Activated CD4-positive, alpha-beta T cell treated with anti-CD3 and anti-CD28 coated beads, Interleukin-2, amount 50 U/mL, for 24 hours (primary cell): ENCODE results near the gene GOSR2.

ENCODE experiments used
- DNase-seq, 2 donors: peaks; one replicate each; pipeline ENCODE4 v3.0.0-alpha.2; 2020; ENCODE audit warnings: low read depth in 1 of 2, low spot score in 1 of 2

GOSR2 gene

DNA sequence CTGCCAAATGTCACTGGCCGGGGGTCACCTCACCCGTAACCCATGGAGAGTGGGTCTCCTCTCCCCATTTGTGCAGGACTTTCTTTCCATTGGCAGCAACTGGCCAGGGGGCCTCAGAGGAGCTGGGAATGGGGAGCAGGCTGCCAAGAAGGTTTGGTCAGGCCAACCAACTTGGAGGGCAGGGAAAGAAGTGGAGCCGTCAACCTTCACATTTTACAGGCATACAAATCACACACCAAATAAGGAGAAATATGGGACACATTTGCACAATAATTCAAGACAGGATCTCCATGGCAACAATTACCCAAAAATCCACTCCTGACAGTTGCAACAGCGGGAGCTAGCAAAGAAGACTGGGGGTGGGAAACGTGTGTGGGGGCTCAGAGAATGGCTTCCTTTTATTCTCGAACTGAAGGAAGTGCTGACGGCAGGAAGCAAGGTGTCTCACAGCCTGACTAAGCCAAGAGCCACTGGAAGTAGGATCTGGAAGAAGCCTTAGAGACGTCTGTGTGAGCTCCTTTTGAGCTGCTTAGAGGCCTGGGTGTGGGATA is 35.2 kb downstream of the GOSR2 start:
- no peak for DNase-seq

GRCh38 chr17:46960152-46960551 is 37.2 kb downstream of the GOSR2 start:
- no peak for DNase-seq

GRCh38 chr17:46962374-46962790 is 39.4 kb downstream of the GOSR2 start:
- DNase-seq = no peak

DNA sequence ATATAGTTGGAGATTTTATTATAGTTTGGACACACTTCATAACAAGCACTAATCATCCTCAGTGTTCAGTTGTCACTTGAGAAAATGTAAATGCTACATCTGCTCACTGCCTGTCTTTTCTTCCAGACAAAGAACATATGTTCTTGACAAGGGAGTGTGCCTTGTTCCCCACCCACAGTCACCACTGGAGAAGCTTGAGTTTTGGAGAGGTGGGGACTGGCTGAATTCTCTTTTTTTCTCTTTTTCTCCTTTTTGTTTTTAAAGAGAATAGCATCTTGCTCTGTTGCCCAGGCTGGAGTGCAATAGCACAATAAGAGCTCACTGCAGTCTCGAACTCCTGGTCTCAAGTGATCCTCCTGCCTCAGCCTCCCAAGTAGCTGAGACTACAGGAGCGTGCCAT is 40.6 kb downstream of the GOSR2 start:
- no peak for DNase-seq

GRCh38 chr17:46964315-46965265 is 41.6 kb downstream of the GOSR2 start:
- no peak for DNase-seq

DNA sequence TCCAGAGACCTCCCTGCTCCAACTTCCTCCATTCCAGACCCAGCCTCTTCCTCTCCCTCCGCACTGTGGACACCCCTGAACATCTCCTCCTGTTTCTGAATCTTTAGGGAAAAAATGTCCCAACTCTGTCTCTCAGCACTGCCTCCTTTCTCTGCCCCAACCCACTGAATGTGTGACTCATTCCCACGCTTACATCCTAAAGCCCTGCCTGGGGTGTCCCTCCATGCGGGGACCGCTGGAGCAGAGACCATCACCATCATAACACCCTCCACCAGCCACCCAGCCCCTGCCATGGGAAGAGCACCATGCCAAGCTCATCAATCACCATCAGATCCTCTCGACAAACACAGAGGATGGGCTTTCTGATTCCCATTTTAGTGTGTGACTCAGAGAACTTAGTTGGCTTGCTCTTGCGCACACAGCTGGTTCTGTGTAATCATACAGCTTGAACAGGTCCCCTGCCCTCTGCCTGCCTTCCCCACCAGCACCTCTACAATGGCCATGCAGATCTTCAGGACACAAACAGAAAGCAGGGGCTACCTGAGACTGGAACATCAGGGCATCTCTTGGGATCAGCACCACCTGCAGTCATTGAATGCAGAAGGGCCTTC is 45.4 kb downstream of the GOSR2 start:
- no peak for DNase-seq

- no peak for DNase-seq
Measured at GRCh38 chr17:46968896-46969295, 45.9 kb downstream of the GOSR2 start.

DNA sequence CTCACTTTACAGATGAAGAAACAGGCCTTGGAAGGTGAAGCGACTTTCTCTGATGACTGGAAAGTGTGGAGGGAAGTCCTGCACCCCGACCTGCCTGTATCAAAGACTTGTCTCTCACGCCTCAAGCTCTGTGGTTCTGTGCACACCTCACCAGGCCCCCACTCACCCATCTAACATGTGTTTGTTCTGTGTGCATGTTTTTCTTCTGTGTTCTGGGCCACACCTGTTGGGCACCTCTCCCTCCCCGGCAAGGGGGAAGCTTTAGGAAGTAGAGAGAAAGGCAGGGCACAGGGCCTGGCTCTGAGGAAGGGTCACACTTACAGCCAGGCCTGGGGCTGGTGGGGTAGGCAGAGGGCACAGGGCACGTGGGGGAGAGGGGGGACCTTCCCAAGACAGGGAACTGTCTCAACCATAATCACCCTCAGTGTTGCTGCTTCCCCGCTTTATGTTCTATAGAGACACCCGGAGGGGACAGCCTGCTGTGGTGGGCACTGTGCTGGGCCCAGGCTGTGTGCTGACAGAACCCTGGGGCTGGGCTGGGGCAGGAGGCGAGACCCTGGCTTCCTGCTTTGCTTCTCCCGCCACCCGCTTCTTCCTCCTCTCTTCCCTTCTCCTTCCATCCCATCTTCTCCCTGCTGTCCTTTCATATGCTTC is 48.8 kb downstream of the GOSR2 start:
- no peak for DNase-seq

DNA sequence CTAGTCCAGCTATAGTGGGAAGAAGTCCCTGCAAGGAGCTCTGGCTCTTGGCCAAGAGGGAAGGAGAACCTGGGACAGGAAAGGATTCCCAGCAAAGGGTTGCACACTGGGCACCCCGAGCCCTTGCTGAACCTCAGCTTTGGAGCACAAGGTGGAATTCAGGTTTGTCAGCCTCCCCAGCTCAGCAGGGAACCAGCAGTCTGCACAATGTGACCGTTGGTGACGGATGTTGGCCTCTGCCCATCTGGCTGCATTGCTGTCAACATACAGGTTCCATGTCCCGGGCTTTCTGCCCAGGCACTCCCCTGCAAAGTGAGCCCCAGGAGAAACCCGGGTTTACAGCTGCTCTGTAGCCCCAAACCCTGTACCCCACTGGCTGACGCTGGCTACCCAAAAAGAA is 49.4 kb downstream of the GOSR2 start:
- DNase-seq = no peak

DNA sequence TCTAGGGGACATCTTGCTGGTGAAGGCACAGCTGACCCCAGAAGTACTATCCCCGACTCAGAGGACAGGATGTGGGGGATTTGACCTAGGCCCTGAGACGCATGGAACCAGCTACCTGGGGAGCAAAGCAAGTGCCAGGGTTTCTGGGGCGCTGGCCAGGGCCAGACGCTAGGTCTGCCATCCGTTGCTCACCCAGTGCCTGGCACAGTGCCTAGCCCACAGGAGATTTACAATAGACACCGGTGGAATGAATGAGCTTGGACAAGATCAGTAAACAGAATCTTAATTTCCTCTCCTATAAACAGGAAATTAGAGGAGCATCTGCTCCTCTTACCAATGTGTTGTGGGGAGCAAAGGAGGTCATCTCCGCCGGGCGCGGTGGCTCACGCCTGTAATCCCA is 51.1 kb downstream of the GOSR2 start:
- DNase-seq = no peak

DNA sequence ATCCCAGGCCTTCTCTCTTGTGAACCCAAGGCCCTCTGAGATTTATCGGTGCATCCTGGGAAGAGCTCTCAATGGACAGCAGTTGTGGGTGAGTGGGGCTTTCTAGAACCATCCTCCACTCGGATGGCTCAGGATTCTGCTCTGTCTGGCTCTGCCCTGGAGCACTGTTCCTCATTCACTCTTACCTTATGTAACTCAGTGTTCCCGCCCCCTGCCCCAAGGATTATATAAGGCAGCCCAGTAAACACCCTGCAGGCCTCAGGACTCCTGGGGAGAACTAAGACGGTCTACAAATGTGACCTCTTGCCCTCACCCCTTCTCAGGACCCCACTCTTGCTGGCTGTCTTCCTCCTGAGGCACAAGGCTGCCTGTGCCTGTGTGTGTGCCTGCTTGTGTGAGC is 52.3 kb downstream of the GOSR2 start:
- no peak for DNase-seq

GRCh38 chr17:46976626-46977270 is 53.8 kb downstream of the GOSR2 start:
- DNase-seq = no peak

DNA sequence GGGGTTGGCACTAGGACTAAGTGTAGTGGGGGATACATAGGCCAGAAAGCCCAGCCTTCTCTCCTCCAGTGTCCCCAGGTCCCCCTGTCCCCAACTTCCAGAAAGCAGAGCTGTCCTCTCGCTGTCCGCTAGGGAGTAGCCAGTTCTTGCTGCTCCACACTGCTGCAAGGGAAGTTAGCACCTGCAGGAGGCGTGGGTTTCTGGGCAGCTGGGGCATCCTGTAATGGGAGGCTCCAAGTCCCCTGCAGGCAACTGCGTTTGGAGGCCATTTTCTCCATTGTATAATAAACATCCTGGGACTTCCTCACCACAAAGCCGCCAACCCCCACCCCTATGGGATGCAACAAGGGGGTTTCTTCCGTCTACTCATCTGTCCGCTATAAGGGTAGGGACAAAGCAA is 54.4 kb downstream of the GOSR2 start:
- DNase-seq = no peak

DNA sequence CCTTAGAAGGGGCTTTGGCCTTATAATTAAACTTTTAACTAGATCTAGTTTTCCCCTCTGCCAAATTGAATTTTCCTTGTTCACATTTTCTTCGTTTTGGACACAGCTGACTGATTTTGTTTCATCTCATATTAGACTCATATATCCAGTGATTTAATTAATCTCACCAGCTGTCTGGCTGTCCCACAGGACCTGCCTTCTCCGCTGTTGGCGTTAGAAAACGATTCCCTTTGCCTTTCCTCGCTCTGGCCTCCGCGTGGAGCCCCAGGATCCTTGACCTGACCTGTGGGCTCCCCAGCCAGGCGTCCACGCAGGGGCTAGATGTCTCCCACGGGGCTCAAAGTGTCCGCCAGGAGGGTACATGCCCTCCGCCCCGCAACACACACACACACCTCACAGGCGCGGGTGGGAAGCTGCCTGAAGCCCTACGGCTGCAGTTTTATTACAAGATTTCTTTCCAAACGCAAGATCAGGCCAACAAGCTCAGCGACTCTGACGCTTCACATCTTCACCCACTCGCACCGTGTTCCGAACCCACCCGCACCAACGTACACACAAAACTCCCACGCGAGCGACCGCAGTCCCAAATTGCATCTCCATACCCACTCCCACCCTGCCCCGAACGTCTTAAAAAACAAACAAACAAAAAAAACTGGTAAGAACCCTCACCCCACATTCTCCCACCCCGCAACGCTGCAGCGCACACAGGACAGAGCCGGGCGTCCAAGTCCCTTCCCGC is 55.0 kb downstream of the GOSR2 start:
- no peak for DNase-seq

DNA sequence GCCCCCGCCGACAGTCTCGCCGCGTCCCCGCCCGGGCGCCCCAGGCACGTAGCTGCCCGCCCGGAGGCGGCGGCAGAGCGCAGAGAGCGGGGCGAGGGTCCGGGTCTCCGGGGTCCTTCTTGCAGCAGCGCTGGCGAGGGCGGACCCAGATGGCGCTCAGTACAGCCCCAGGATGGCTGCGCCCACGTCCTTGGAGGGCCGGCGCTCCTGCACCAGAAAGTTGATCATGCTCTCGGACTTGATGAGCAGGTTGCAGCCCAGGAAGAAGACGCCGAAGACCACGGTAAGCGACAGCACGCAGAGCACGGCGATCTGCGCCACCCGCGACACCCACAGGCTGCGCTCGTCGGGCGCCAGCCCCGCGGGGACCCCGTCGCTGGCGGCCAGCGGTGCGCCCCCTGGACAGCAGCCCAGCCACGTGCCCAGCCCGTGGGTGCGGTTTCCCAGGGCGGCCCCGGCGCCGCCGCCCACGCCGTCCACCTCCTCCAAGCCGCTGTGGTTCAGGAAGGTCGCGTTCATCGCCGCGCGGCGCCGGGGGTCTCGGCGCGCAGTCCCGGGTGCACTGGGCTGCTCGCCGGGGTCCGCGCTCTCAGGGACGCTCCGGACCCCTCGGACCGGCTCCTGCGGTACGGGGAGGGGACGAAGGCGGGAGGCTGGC is 55.7 kb downstream of the GOSR2 start:
- DNase-seq = no peak

- DNase-seq = no peak
Measured at GRCh38 chr17:46979147-46979863, 56.3 kb downstream of the GOSR2 start, which contains the start of gene RPRML. TSS of gene RPRML (minus strand) at chr17:46979253. CDS start at chr17:46979007, 246 bp downstream.

DNA sequence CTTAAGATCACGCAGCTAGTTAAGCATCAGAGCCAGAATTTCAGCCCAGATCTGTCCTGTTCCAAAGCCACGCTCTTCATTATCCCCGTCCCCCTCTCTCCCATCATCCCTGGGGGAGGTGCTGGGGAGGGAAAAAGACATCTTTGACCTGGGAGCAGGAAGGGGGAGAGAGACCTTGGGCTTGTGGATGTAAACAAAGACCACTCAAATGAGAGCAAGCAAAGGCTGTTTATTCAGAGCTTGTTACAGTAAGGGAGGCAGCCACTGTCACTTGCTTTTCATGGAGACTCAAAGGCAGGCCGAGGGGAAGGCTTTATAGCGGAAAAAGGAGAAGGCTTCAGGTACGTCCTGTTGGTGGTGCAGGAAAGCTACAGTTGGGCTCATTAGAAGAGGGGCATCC is 59.6 kb downstream of the GOSR2 start:
- DNase-seq = no peak

DNA sequence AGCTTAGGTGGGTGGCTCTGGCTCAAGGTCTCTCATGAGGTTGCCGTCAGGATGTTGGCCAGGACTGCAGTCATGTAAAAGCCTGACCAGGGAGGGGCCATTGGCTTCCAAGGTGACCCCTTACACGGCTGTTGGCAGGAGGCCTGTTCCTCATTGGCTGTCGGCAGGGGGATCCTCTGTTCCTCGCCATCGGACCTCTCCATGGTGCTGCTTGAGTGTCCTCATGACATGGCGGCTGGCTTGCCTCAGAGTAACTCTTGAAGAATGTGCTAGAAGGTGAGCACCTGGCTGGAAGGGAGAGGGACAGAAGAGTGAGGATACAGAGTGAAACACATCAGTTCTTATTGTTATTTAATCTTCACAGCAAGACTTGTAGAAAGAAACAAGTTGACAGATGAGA is 60.8 kb downstream of the GOSR2 start:
- no peak for DNase-seq

- no peak for DNase-seq
Measured at GRCh38 chr17:46984341-46984740, 61.4 kb downstream of the GOSR2 start.
